HL-60/S4 treated with phorbol 12-myristate 13-acetate at 8.2 ng/mL for 4 days and 3 days (cell line): Measurements from ENCODE around the gene LSM6.

ENCODE experiments used
- in situ Hi-C: fragments of 300-500 bp; cut with MboI; formaldehyde crosslinking; loops from 2 replicates; pipeline ENCODE4 v1.15.0; 2022; ENCODE audit warnings: low sequenced_read_pairs

The LSM6 gene

GRCh38 chr4:146183209-146183608 is 7.7 kb downstream of the LSM6 start:
- in situ Hi-C loops: no loop called here

GRCh38 chr4:146186041-146186440 is 10.5 kb downstream of the LSM6 start:
- in situ Hi-C loops: no loop called here

DNA sequence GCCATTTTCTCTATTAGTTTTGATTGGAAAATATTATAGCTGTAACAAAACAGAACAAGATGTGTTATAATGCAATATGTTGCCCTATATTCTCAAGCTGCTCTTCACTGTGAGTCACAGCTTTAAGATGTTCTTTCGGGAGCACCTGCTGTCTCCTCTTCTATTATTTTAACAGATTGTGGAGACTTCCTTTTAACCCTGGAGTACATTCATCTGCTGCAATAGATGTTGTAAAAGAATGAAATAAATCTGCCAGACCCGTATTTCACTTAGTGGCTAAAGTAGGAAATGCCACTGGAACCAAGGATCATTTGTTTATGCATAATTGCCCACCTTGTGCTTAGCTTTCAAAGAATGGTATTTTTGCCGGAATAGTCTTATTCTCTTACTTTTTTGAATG is 11.1 kb downstream of the LSM6 start:
- in situ Hi-C loops: no loop called here

DNA sequence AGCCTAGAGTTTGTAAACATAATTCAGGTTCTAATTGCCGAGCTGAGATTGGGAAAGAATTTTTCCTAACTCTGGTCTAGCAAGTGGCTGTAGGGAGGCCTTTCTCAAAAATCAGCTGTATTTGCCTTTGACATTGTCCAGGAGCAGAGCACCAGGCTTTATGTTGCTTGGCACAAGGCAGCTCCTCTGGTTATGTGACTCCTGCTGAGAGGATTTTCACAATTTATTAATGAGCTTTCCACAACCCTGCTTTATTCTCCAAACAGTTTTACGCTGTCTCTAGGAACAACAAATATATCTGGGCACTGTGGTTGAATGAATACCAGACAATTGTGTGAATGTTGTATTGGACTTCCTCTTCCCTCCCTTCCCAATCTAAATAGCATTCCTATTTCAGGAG is 14.9 kb downstream of the LSM6 start:
- in situ Hi-C loops: no loop called here

DNA sequence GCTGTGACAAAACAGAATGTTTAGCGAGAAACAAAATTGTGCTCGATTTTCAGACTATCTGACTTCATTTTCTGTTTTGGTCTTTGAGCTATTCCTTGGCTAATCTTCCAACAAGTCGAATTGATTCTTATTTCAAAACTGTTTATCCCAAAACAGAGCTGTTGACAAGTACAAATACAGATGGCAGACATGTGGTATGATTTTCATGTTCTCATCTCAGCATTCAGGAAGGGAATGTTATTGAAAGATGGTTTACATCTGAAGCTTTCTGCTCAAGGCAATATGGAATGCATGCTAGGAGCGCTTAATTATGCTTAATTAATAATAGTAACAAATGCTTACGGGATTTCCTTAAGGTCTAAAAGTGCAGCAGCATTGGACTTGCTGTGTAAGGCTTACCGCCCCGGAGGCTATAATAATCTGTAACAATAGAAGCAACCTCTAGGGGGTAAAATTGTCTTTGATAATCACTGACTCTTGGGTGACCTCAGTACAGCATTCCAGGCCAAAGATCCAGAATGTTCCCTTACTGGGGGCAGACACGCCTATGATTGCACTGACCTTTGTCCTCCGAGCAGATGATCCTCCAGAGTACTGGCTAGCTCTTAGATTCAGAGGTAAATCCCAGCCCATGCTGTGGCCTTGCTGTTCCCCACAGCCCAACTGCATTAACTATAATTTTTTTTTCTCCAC is 16.4 kb downstream of the LSM6 start:
- in situ Hi-C loops: no loop called here

GRCh38 chr4:146193628-146194027 is 18.1 kb downstream of the LSM6 start:
- in situ Hi-C loops: no loop called here

- in situ Hi-C loops: no loop called here
Observed at GRCh38 chr4:146194212-146194611, 18.7 kb downstream of the LSM6 start.

DNA sequence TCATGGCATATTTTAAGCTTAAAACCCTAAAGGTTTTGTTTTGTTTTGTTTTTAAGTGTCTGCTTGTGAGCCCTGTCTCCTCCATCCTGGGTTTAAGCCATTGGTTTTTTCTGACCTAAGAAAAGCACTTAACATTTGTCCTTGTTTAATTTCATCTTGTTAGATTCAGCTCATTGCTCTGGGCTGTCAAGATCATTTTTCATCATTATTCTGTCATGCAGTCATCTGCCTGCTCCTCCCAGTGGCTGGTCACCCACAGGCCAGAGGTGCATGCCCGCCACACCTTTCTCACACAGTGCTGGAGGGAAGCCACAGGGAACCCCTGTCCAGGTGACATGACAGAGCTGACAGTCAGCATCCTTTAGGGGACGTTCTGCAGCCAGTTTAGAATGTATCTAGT is 27.1 kb downstream of the LSM6 start:
- in situ Hi-C loops: no loop called here

DNA sequence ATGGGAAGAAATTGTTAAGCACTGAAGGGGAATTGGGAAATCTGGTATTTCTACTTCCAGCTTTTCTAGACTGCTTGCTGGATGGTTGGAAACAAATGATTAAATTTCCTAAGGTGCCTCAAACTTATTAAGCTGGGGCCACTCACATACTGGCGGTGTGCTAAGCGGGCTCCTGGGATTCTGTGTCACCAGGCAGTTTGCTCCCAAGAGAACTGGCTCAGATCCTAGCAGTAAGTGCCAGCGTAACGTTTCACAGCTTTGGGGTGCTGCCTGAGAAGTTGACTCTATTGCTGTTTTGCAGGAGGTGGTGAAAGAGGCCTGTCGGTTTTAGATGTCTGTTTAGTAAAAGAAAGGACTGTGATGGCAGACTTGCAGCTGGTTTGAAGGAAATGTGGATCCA is 31.9 kb downstream of the LSM6 start:
- in situ Hi-C loops: no loop called here

- in situ Hi-C loops: no loop called here
Observed at GRCh38 chr4:146210890-146211289, 35.4 kb downstream of the LSM6 start.

DNA sequence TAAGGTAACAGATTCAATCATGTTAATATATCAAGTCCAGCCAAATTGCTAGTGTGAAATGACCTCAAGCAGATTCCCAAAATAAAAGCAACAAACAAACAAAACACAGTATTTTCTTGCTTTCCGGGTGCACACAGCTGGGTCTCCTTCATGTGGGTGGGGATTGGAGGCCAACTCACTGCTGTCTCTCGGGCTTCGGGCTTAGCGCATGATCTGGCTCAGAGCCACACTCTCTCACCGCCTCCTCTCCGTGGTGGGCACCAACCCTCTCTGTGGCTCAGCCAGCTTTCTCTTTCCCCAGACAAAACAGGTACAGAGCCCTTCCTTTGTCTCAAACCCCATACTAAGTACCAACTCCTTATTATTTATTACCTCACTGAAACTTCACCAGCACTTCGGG is 35.9 kb downstream of the LSM6 start:
- in situ Hi-C loops: no loop called here

GRCh38 chr4:146212781-146213180 is 37.3 kb downstream of the LSM6 start:
- in situ Hi-C loops: no loop called here

GRCh38 chr4:146214238-146214637 is 38.7 kb downstream of the LSM6 start, which contains the start of gene REELD1:
Gene REELD1, plus strand, starts transcription at chr4:146214538. Its CDS starts 2,415 bp downstream, at chr4:146216953.
- in situ Hi-C loops: no loop called here

- in situ Hi-C loops: no loop called here
Observed at GRCh38 chr4:146222313-146222712, 46.8 kb downstream of the LSM6 start.

DNA sequence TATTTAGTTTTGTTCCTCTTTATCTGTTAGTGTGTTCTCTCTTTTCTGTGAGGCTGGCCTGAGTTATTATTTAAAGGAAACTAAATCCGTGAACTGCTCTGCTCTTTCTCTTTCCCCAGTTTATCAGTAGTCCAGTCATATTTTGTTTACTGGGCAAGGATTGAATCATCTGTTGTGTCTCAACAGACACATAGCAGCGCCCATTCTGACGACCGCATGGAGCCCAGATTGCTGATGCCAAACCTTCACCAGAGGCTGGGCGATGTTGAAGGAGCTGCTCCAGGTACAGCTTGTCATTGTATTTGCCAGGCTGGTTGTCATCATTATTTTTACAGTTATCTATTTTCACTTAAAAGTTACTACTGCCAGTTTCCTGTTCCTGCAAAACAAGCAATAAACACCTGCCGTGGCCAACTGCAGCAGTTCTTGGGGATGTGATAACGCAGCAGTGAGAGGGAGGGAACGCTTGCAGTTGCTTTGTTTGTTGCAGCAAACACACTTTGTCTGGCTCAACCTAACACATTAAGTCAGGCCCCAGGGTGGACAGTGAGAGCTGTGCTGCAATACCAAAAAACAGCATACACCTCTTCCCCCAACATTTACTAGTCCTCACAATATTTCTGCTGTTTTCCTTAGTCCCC is 48.9 kb downstream of the LSM6 start:
- in situ Hi-C loops: no loop called here

DNA sequence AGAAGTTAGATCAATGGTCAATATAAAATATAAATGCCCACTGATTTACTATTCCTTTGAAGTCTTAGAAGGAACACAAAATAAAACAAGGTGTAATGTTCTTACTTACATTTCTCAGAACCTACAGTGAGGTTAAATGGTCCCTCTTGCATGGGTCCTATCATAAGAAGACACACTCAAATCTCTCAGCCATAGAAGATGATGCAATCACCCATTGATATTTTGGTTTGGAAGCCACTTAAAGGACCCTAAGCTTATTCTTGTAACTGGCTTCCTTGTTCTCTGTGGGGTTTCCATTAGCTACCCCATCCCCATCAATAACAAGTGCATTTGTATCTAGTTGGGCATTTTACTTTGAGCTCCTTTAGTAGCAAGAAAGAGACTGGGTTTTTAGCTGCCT is 53.9 kb downstream of the LSM6 start:
- in situ Hi-C loops: no loop called here

DNA sequence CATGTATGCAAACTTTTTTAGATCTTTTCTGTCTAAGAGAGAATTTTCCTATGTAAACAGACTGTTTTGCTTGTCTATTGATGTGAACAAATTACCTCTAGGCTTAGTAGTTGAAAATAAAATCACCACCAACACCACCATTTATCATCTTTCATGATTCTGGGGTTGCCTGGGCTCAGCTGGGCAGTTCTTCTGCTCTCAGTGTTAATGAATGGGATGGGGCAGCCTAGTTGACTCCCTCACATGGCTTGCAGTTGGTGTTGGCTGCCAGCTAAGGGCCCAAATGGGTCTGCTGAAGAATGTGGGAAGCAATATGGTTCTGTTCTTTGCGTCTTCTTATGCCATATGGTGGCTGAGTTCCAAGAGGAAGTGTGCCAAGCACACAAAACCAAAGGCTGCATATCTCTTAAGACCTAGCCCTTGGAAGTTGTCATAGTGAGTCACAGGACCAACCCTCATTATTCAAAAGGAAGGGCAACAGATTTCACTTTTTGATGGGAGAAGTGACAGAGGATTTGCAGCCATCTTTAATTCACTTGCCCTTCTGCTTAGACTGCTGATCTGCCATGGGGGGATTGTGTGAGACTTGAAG is 56.7 kb downstream of the LSM6 start:
- in situ Hi-C loops: no loop called here

DNA sequence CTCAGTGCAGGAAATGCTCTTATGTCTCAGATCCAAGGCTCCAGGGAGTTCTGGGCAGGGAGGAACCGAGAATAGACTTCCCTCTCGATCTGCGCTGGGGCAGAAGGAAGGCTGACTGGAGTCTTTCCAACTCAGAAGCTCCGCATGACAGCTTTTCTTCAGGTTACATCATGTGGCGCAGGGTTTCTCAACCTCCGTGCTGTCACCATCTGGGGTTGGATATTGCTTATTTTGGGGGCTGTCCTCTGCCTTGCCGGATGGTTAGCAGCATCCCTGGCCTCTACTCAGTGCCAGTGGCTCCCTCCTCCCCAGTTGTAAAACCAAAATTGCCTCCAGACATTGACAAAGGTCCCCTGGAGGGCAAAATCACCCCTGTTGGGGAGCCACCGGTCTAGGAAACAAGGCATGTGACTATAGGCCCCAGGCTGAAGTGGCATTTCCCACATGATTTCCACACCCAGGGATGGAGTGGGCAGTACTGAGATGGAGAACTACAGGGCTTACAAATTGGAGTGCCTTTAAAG is 60.2 kb downstream of the LSM6 start:
- in situ Hi-C loops: no loop called here

DNA sequence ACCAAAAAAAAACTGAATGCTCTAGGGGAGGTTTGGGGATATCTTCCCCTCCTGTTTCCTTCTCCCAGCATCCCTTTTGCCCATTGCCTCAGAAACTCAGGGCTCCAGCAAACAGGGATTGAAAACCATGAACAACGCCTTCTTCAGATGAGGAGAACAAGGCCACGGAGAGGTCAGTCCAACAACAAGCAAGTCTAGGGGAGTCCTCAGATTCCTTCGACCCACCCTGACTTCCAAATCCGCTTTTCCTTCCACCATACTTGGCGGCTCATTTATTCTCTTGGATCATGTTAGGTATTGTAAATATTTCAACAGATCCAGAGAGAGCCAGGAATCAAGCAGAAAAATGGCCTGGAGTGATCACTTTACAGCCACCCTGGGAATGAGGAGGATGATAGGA is 60.7 kb downstream of the LSM6 start:
- in situ Hi-C loops: no loop called here

- in situ Hi-C loops: no loop called here
Observed at GRCh38 chr4:146237092-146237491, 61.6 kb downstream of the LSM6 start.

GRCh38 chr4:146238107-146238506 is 62.6 kb downstream of the LSM6 start:
- in situ Hi-C loops: no loop called here
